Calu3 (cell line): ENCODE data around the gene ARHGEF28. TPM values are rescaled to one million over a fixed set of nuclear protein-coding genes. Genes with fewer than 3 reads are reported as not detected.

Experiments
- BruUV-seq: library from RNA; stranded (reverse); fragments of 400-500 nt; replicated peaks from 2 replicates; lab custom pipeline; 2021; lab: Mats Ljungman, UMichigan
- CTCF ChIA-PET: fragments of 300-600 bp; sonication (Branson Sonifier 250); formaldehyde crosslinking; loops from one replicate; lab custom pipeline; 2022; ENCODE audit warnings: antibody characterized with exemption; lab: Charles Lee
- DNase-seq: peaks from one replicate; pipeline ENCODE4 v3.0.0; 2022
- H3K27ac Mint-ChIP-seq: one replicate; pipeline ENCODE4 v1.8.0; 2022; ENCODE audit warnings: mixed read lengths; ENCODE audit not compliant: unreplicated experiment
- H3K27me3 Mint-ChIP-seq: one replicate; pipeline ENCODE4 v1.8.0; 2022; ENCODE audit warnings: mixed read lengths; ENCODE audit not compliant: unreplicated experiment
- H3K36me3 Mint-ChIP-seq: one replicate; pipeline ENCODE4 v1.8.0; 2022; ENCODE audit warnings: mild to moderate bottlenecking, moderate library complexity, mixed read lengths; ENCODE audit not compliant: insufficient read depth, unreplicated experiment
- H3K4me1 Mint-ChIP-seq: one replicate; pipeline ENCODE4 v1.8.0; 2022; ENCODE audit warnings: mild to moderate bottlenecking, low read depth, mixed read lengths; ENCODE audit not compliant: unreplicated experiment
- H3K4me3 Mint-ChIP-seq: one replicate; pipeline ENCODE4 v1.8.0; 2022; ENCODE audit warnings: mild to moderate bottlenecking, low read depth, moderate library complexity, mixed read lengths; ENCODE audit not compliant: unreplicated experiment
- H3K9me3 Mint-ChIP-seq: one replicate; pipeline ENCODE4 v1.8.0; 2022; ENCODE audit warnings: low read depth, mixed read lengths; ENCODE audit not compliant: unreplicated experiment
- intact Hi-C: fragments of 100-400 bp; cut with micrococcal nuclease; formaldehyde crosslinking; loops from one replicate; pipeline ENCODE4 v1.10.0; 2022; ENCODE audit not compliant: unreplicated experiment
- total RNA-seq: library from RNA; stranded (reverse); gene quantifications from 2 replicates; pipeline ENCODE4 v1.2.3, GENCODE V29; 2022
- TF ChIP-seq, protein P1 (sequence below): fragments of 200-600 bp; IDR thresholded peaks from one replicate; pipeline ENCODE4 v1.8.0; 2022; ENCODE audit warnings: antibody characterized with exemption; ENCODE audit not compliant: unreplicated experiment

ARHGEF28 gene
- total RNA-seq, 1 experiment from 2014 or later = 92.0 TPM

GRCh38 chr5:73950912-73951430 is 325.0 kb downstream of the ARHGEF28 start:
- no peaks in the 10 kb centered on the region for H3K4me1 Mint-ChIP-seq
- H3K9me3 Mint-ChIP-seq = no peaks in the 10 kb centered on the region
- BruUV-seq = no TSS peak
- H3K36me3 Mint-ChIP-seq = no peaks in the 10 kb centered on the region
- TF ChIP-seq, protein P1, sequence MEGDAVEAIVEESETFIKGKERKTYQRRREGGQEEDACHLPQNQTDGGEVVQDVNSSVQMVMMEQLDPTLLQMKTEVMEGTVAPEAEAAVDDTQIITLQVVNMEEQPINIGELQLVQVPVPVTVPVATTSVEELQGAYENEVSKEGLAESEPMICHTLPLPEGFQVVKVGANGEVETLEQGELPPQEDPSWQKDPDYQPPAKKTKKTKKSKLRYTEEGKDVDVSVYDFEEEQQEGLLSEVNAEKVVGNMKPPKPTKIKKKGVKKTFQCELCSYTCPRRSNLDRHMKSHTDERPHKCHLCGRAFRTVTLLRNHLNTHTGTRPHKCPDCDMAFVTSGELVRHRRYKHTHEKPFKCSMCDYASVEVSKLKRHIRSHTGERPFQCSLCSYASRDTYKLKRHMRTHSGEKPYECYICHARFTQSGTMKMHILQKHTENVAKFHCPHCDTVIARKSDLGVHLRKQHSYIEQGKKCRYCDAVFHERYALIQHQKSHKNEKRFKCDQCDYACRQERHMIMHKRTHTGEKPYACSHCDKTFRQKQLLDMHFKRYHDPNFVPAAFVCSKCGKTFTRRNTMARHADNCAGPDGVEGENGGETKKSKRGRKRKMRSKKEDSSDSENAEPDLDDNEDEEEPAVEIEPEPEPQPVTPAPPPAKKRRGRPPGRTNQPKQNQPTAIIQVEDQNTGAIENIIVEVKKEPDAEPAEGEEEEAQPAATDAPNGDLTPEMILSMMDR = no peak
- intact Hi-C loops = no loop called here
- DNase-seq = no peak
- H3K4me3 Mint-ChIP-seq = no peak overlapping the region
- CTCF ChIA-PET = no interaction called here
- no peaks in the 10 kb centered on the region for H3K27me3 Mint-ChIP-seq
- no peak overlapping the region for H3K27ac Mint-ChIP-seq

DNA sequence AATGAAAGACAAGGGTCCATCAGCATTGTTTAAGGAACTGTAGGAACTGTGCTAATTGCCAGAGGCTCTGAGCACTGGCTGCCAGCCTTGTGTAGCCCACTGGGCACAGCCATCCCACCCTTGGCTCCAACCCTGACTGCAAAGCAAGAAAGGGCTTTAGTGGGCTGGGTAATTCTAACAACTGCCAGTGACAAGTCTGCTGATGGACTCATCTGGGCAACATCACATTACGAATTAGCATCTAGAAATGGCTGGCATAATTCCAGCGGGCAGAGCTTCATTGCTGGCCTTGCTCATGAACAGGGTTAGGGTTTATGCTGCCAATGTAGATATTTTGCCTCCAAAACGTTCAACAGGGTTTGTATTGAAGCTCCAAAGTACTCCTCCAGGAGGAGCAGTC is 326.9 kb downstream of the ARHGEF28 start:
- BruUV-seq = no TSS peak
- Mint-ChIP-seq H3K9me3 (no peaks in the 10 kb centered on the region), H3K4me3 (no peak overlapping the region)

GRCh38 chr5:73954381-73954780 is 328.4 kb downstream of the ARHGEF28 start:
- Mint-ChIP-seq H3K27ac (no peak overlapping the region), H3K27me3 (peaks cover 8% of the 10 kb centered on the region), H3K9me3 (no peaks in the 10 kb centered on the region), H3K4me3 (no peak overlapping the region), H3K4me1 (no peaks in the 10 kb centered on the region), H3K36me3 (peaks cover 3% of the 10 kb centered on the region)
- TF ChIP-seq, protein P1 = no peak
- CTCF ChIA-PET = interaction anchor here (0.6 kb wide), 1 partner anchor 147 kb away, joined by 4 read pairs; no protein-coding TSS in a partner anchor
- BruUV-seq = no TSS peak
- no peak for DNase-seq
- intact Hi-C loops = no loop called here

More for the DNA sequence above, 326.9 kb downstream of the ARHGEF28 start:
- Mint-ChIP-seq H3K27ac (no peak overlapping the region), H3K4me1 (no peaks in the 10 kb centered on the region), H3K36me3 (peaks cover 3% of the 10 kb centered on the region), H3K27me3 (peaks cover 8% of the 10 kb centered on the region)
- DNase-seq = no peak
- CTCF ChIA-PET = interaction anchor here (0.7 kb wide), 1 partner anchor 15 kb away, joined by 3 read pairs; no protein-coding TSS in a partner anchor
- TF ChIP-seq, protein P1 = no peak
- intact Hi-C loops = no loop called here

- Mint-ChIP-seq H3K27ac (no peak overlapping the region), H3K9me3 (no peaks in the 10 kb centered on the region), H3K36me3 (peaks cover 3% of the 10 kb centered on the region), H3K4me3 (no peak overlapping the region), H3K27me3 (peaks cover 8% of the 10 kb centered on the region), H3K4me1 (no peaks in the 10 kb centered on the region)
- CTCF ChIA-PET = no interaction called here
- TF ChIP-seq, protein P1 = no peak
- no TSS peak for BruUV-seq
- no peak for DNase-seq
- intact Hi-C loops = no loop called here
Measured at GRCh38 chr5:73955271-73955846, 329.4 kb downstream of the ARHGEF28 start.
